Tibial nerve (tissue), 4 donors: ENCODE measurements around the gene PCSK5.

Source experiments
- EP300 ChIP-seq, 2 donors: sonication (generic); formaldehyde crosslinking; IDR thresholded peaks; one replicate each; pipeline ENCODE4 v1.6.1; 2017; ENCODE audit warnings: antibody characterized with exemption in 2 of 2, mild to moderate bottlenecking in 1 of 2
- POLR2A ChIP-seq, 2 donors: fragments of 450-650 bp; IDR thresholded peaks; one replicate each; pipeline ENCODE4 v1.6.1; 2017; ENCODE audit warnings: antibody characterized with exemption in 2 of 2, mild to moderate bottlenecking in 2 of 2, moderate library complexity in 2 of 2
- TF ChIP-seq, protein P1 (sequence below), 5 experiments: fragments of 200-600 bp in 3 of 5; fragments of 450-650 bp in 2 of 5; sonication (generic) in 3 of 5; IDR thresholded peaks; one replicate each; pipeline ENCODE4 v1.5.1; 2016 to 2019; ENCODE audit warnings: antibody characterized with exemption in 5 of 5, mild to moderate bottlenecking in 3 of 5, moderate library complexity in 2 of 5

DNA sequence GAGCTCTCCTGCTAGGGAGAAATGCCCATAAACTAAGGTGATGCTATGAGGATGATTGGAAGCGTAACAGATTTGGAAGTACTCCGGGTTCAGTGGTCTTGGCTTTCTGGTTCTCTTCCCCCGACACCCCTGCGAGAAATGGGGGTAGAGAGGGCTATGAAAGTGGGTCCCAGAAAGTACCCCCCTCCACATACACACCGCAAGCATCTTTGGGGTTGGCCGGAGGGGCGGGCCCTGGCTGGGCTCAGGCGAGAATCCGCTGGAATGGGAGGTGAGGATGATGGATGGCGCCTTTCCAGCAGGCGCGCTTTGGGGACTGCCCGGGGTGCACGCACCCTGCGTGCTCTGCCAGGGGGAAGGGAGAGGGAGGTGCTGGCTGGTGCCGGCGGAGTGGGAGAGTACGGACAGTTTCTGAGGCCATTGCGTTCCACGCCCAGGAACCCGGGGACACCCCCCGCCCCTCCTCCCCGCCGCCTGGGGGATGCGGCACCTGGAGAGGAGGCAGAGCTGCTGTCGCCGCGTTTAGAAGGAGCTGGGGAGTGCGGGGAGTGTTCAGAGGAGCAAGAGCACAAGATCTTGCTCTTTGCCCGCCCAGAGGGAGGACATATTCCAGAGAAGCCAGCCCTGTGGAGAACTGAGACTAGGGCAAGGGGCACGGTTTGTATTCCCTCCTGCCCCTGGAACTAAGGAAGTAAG is 1.9 kb downstream of the PCSK5 start:
- TF ChIP-seq, protein P1, sequence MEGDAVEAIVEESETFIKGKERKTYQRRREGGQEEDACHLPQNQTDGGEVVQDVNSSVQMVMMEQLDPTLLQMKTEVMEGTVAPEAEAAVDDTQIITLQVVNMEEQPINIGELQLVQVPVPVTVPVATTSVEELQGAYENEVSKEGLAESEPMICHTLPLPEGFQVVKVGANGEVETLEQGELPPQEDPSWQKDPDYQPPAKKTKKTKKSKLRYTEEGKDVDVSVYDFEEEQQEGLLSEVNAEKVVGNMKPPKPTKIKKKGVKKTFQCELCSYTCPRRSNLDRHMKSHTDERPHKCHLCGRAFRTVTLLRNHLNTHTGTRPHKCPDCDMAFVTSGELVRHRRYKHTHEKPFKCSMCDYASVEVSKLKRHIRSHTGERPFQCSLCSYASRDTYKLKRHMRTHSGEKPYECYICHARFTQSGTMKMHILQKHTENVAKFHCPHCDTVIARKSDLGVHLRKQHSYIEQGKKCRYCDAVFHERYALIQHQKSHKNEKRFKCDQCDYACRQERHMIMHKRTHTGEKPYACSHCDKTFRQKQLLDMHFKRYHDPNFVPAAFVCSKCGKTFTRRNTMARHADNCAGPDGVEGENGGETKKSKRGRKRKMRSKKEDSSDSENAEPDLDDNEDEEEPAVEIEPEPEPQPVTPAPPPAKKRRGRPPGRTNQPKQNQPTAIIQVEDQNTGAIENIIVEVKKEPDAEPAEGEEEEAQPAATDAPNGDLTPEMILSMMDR (IDR thresholded peaks at IDR 0.05), result no peak
- TF ChIP-seq POLR2A (IDR thresholded peaks at IDR 0.05), result no peak
- no peak for TF ChIP-seq EP300 (IDR thresholded peaks at IDR 0.05)
